Measurements from ENCODE around the gene SLC18A3. TPM values are rescaled to one million over a fixed set of nuclear protein-coding genes. Genes with fewer than 3 reads are reported as not detected.

The SLC18A3 gene
- total RNA-seq, 1 experiment from 2014 or later: 0.13 TPM

- DNase-seq (ENCODE audit: low spot score) (no peak), ATAC-seq (no peak)
- peaks cover 16% of the 10 kb centered on the region for H3K27me3 Mint-ChIP-seq (ENCODE audit: low read depth)
- H3K27ac Mint-ChIP-seq: no peak overlapping the region
- ChIA-PET POLR2A (no interaction called here), CTCF (no interaction called here)
- H3K9me3 Mint-ChIP-seq: no peaks in the 10 kb centered on the region
- TF ChIP-seq E2F5 (CRISPR knock-in tag; IDR thresholded peaks at IDR 0.05) (no peak), JAZF1 (CRISPR knock-in tag; IDR thresholded peaks at IDR 0.05) (no peak), PREB (CRISPR knock-in tag; IDR thresholded peaks at IDR 0.05; ENCODE audit: borderline replicate concordance) (no peak)
- H3K36me3 Mint-ChIP-seq: no peaks in the 10 kb centered on the region
- H3K4me1 Mint-ChIP-seq: peaks cover 3% of the 10 kb centered on the region; the same call in 1 of the 2 replicates
- no peak overlapping the region for H3K4me3 Mint-ChIP-seq
These were observed 15.3 kb downstream of the SLC18A3 start for GRCh38 chr10:49625411-49625810.

- Mint-ChIP-seq H3K4me3 (no peak overlapping the region), H3K9me3 (no peaks in the 10 kb centered on the region), H3K27me3 (ENCODE audit: low read depth) (peaks cover 12% of the 10 kb centered on the region), H3K4me1 (peaks cover 3% of the 10 kb centered on the region; the same call in 1 of the 2 replicates), H3K27ac (no peak overlapping the region), H3K36me3 (no peaks in the 10 kb centered on the region)
- ChIA-PET POLR2A (no interaction called here), CTCF (interaction anchor here (1.0 kb wide), 1 partner anchor 118 kb away, joined by 3 read pairs; no protein-coding TSS in a partner anchor)
- DNase-seq (ENCODE audit: low spot score): no peak
- TF ChIP-seq NR1H2 (CRISPR knock-in tag; IDR thresholded peaks at IDR 0.05) (no peak), AFF4 (CRISPR knock-in tag; IDR thresholded peaks at IDR 0.05; ENCODE audit: borderline replicate concordance) (no peak), SMAD3 (CRISPR knock-in tag; IDR thresholded peaks at IDR 0.05; ENCODE audit: borderline replicate concordance) (no peak), ATF6 (CRISPR knock-in tag; IDR thresholded peaks at IDR 0.05) (no peak), ATF3 (CRISPR knock-in tag; conservative IDR thresholded peaks at IDR 0.05) (no peak), ZNF671 (CRISPR knock-in tag; IDR thresholded peaks at IDR 0.05) (no peak), ZNF423 (CRISPR knock-in tag; IDR thresholded peaks at IDR 0.05) (no peak), ARID4B (CRISPR knock-in tag; IDR thresholded peaks at IDR 0.05; ENCODE audit: borderline replicate concordance) (no peak), ZBTB21 (CRISPR knock-in tag; IDR thresholded peaks at IDR 0.05; ENCODE audit: borderline replicate concordance) (no peak)
- no peak for ATAC-seq
These were observed 16.9 kb downstream of the SLC18A3 start for GRCh38 chr10:49627038-49627437.

All from WTC11 (cell line).